GM10266 (cell line): Measurements from ENCODE around the gene ITIH6.

Experiments used
- DNase-seq: peaks from one replicate; pipeline ENCODE4 v3.0.0; 2012; ENCODE audit errors: extremely low spot score
- TF ChIP-seq, protein P1 (sequence below): IDR thresholded peaks from 2 replicates; pipeline ENCODE4 v1.5.1; 2012; ENCODE audit warnings: mild to moderate bottlenecking, low read depth; ENCODE audit not compliant: control insufficient read depth, insufficient read depth; ENCODE audit errors: missing control alignments

ITIH6 gene

DNA sequence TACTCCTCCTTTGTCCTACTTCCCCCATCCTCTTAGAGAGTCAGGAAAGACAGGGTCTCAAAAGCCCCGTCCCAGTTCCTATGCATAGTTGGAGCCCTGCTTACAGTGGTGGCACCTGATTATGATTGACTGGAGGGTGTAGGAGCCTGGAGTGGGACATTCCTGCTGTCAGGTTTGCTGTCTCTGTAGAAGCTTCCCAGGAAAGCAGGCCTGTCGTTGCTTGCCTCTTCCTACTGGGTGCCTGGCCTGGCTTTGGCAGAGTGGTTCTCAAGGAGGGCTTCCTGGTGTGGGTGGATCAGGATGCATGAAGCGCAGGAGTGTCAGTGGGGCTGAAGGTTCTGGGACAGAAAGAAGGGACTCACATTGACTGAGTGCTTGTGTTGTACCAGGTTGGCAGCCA is 14.3 kb upstream of the ITIH6 start:
- DNase-seq = no peak

GRCh38 chrX:54811301-54811885 is 13.3 kb upstream of the ITIH6 start:
- DNase-seq = no peak
- TF ChIP-seq, protein P1, sequence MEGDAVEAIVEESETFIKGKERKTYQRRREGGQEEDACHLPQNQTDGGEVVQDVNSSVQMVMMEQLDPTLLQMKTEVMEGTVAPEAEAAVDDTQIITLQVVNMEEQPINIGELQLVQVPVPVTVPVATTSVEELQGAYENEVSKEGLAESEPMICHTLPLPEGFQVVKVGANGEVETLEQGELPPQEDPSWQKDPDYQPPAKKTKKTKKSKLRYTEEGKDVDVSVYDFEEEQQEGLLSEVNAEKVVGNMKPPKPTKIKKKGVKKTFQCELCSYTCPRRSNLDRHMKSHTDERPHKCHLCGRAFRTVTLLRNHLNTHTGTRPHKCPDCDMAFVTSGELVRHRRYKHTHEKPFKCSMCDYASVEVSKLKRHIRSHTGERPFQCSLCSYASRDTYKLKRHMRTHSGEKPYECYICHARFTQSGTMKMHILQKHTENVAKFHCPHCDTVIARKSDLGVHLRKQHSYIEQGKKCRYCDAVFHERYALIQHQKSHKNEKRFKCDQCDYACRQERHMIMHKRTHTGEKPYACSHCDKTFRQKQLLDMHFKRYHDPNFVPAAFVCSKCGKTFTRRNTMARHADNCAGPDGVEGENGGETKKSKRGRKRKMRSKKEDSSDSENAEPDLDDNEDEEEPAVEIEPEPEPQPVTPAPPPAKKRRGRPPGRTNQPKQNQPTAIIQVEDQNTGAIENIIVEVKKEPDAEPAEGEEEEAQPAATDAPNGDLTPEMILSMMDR = no peak

More for the DNA sequence above, 14.3 kb upstream of the ITIH6 start:
- TF ChIP-seq, protein P1 = no peak

- DNase-seq = no peak
Observed at GRCh38 chrX:54810532-54810931, 12.5 kb upstream of the ITIH6 start.

DNA sequence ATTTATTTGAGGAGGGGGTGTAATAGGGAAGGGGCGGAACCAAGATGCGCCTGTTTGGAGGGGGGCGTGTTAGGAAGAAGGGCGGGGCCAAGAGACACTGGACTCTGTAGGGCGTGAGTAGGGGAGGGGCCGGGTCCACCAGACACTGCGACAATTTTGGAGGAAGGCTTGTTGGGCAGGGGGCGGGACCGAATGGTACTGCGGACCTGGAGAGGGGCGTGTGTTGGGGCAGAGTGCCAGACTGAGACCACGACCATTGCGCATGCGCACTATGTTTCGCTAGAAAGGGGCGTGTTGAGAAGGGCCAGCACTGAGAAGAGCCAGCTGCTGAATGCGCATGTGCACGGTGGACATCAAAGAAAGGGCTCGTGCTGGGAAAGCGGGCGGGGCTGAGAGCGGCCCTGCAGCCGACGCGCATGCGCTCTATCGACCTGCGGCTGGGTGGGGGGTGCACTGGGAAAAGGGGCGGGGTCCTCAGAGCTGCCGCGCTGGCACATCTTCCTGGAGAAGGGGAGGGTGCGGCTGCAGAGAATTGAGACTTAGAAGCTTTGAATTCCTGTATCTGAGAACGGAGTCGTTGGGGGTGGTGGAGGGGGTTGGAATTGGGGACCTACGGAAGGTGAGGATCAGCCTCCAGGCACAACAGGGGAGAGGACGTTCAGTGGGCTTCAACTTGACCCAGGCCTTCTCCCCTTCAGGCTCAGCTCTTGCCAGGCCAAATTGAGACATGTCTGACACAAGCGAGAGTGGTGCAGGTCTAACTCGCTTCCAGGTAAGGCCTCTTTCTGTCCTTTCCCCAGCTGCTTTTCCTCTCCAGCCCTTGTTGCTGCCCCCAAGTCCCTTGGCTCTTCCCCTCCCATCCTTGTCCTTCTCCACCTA is 10.8 kb upstream of the ITIH6 start:
- TF ChIP-seq, protein P1 = no peak
- DNase-seq = peak; percentile 89

More at GRCh38 chrX:54810532-54810931, 12.5 kb upstream of the ITIH6 start:
- TF ChIP-seq, protein P1 = no peak

GRCh38 chrX:54808109-54808604 is 10.1 kb upstream of the ITIH6 start:
- DNase-seq = peak; percentile 25
- TF ChIP-seq, protein P1 = no peak

DNA sequence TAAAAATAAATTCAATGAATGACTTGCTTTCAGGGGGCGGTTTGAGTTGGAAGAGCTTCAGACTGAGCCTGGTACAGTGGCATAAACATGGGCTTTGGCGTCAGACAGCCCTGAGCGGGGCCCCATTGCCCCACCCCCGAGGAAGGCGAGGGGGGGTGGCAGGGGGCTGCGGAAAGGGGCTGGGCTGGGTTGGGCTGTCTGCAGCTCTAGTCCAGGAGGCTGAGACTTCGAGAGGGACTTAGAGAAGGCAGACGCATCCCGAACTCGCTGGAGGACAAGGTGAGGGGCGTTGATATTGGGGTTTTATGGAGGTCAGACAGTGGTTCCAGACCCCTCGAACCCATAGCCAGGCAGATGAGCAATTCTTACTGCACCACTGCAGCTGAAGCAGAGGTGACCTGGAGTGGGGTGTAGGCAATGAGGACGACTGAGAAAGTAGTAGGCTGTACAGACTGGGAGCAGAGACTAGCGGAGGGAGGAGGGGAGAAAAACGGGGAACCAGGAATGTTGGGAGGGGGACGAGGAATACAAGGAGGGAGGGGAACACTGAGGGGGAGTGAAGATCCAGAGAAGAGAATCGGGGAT is 9.6 kb upstream of the ITIH6 start, which contains the start of gene MAGED2:
Gene MAGED2, plus strand, starts transcription at position 222 of the 585 bp plus-strand sequence. CDS start 1,587 bp downstream, outside the sequence.
- DNase-seq = no peak
- TF ChIP-seq, protein P1 = no peak
